ENCODE measurements around the gene CSAD. TPM values are rescaled to one million over a fixed set of nuclear protein-coding genes. Genes with fewer than 3 reads are reported as not detected.
A peak's percentile ranks its signal among the peaks of the same experiment; 100 is the strongest.

CSAD gene
- total RNA-seq, 1 donor, result 9.4 TPM

- peak; percentile 41 for DNase-seq (ENCODE audit: insufficient read length, low spot score, missing footprints)
- H3K4me3 ChIP-seq (ENCODE audit: insufficient read depth, low read length), result no peak overlapping the region
- H3K27me3 ChIP-seq (ENCODE audit: insufficient read depth, low read length), result no peaks in the 10 kb centered on the region
- peaks cover 18% of the 10 kb centered on the region for H3K36me3 ChIP-seq (ENCODE audit: insufficient read depth, low read length)
- no peak overlapping the region for H3K27ac ChIP-seq (ENCODE audit: low read depth, low read length)
- peaks cover 4% of the 10 kb centered on the region for H4K20me1 ChIP-seq (ENCODE audit: insufficient read depth, low read length)
- H3K79me2 ChIP-seq (ENCODE audit: insufficient read depth, low read length), result no peaks in the 10 kb centered on the region
- H3K4me2 ChIP-seq (ENCODE audit: insufficient read depth, low read length), result no peak overlapping the region
- no peak for TF ChIP-seq CTCF (IDR thresholded peaks at IDR 0.05; ENCODE audit: extremely low read depth, low read depth, low read length)
- no peaks in the 10 kb centered on the region for H3K9me3 ChIP-seq (ENCODE audit: low read depth, low read length)
- no peak overlapping the region for H2AFZ ChIP-seq (ENCODE audit: low read length)
- peaks cover 12% of the 10 kb centered on the region for H3K4me1 ChIP-seq (ENCODE audit: insufficient read depth, low read length)
Measured at GRCh38 chr12:53193040-53193439, 12.3 kb upstream of the CSAD start.

- peaks cover 12% of the 10 kb centered on the region for H3K4me1 ChIP-seq (ENCODE audit: insufficient read depth, low read length)
- no peak for DNase-seq (ENCODE audit: insufficient read length, low spot score, missing footprints)
- H2AFZ ChIP-seq (ENCODE audit: low read length), result no peak overlapping the region
- no peak overlapping the region for H3K4me3 ChIP-seq (ENCODE audit: insufficient read depth, low read length)
- H3K27ac ChIP-seq (ENCODE audit: low read depth, low read length), result no peak overlapping the region
- TF ChIP-seq CTCF (IDR thresholded peaks at IDR 0.05; ENCODE audit: extremely low read depth, low read depth, low read length), result no peak
- H3K36me3 ChIP-seq (ENCODE audit: insufficient read depth, low read length), result peaks cover 22% of the 10 kb centered on the region
- no peaks in the 10 kb centered on the region for H3K27me3 ChIP-seq (ENCODE audit: insufficient read depth, low read length)
- no peaks in the 10 kb centered on the region for H3K79me2 ChIP-seq (ENCODE audit: insufficient read depth, low read length)
- H4K20me1 ChIP-seq (ENCODE audit: insufficient read depth, low read length), result peaks cover 4% of the 10 kb centered on the region
- no peaks in the 10 kb centered on the region for H3K9me3 ChIP-seq (ENCODE audit: low read depth, low read length)
- no peak overlapping the region for H3K4me2 ChIP-seq (ENCODE audit: insufficient read depth, low read length)
Measured at GRCh38 chr12:53192531-53193021, 11.9 kb upstream of the CSAD start.

- H3K27me3 ChIP-seq (ENCODE audit: insufficient read depth, low read length), result no peaks in the 10 kb centered on the region
- no peaks in the 10 kb centered on the region for H3K79me2 ChIP-seq (ENCODE audit: insufficient read depth, low read length)
- H3K4me1 ChIP-seq (ENCODE audit: insufficient read depth, low read length), result peaks cover 12% of the 10 kb centered on the region
- H3K4me2 ChIP-seq (ENCODE audit: insufficient read depth, low read length), result no peak overlapping the region
- H3K27ac ChIP-seq (ENCODE audit: low read depth, low read length), result no peak overlapping the region
- no peak overlapping the region for H2AFZ ChIP-seq (ENCODE audit: low read length)
- no peak for TF ChIP-seq CTCF (IDR thresholded peaks at IDR 0.05; ENCODE audit: extremely low read depth, low read depth, low read length)
- no peaks in the 10 kb centered on the region for H3K9me3 ChIP-seq (ENCODE audit: low read depth, low read length)
- no peak overlapping the region for H3K4me3 ChIP-seq (ENCODE audit: insufficient read depth, low read length)
- DNase-seq (ENCODE audit: insufficient read length, low spot score, missing footprints), result peak; percentile 35
- H3K36me3 ChIP-seq (ENCODE audit: insufficient read depth, low read length), result peaks cover 28% of the 10 kb centered on the region
- peaks cover 4% of the 10 kb centered on the region for H4K20me1 ChIP-seq (ENCODE audit: insufficient read depth, low read length)
Measured at GRCh38 chr12:53191885-53192530, 11.3 kb upstream of the CSAD start.

GRCh38 chr12:53191096-53191884 is 10.6 kb upstream of the CSAD start:
- peak; percentile 84 for DNase-seq (ENCODE audit: insufficient read length, low spot score, missing footprints)

More at GRCh38 chr12:53191096-53191884, 10.6 kb upstream of the CSAD start:
- Histone ChIP-seq H3K4me1 (ENCODE audit: insufficient read depth, low read length) (peaks cover 9% of the 10 kb centered on the region), H2AFZ (ENCODE audit: low read length) (no peak overlapping the region), H3K4me2 (ENCODE audit: insufficient read depth, low read length) (no peak overlapping the region), H3K9me3 (ENCODE audit: low read depth, low read length) (no peaks in the 10 kb centered on the region), H3K4me3 (ENCODE audit: insufficient read depth, low read length) (no peak overlapping the region), H3K27ac (ENCODE audit: low read depth, low read length) (no peak overlapping the region), H3K79me2 (ENCODE audit: insufficient read depth, low read length) (no peaks in the 10 kb centered on the region), H3K27me3 (ENCODE audit: insufficient read depth, low read length) (no peaks in the 10 kb centered on the region), H3K36me3 (ENCODE audit: insufficient read depth, low read length) (peaks cover 35% of the 10 kb centered on the region), H4K20me1 (ENCODE audit: insufficient read depth, low read length) (peaks cover 4% of the 10 kb centered on the region)
- no peak for TF ChIP-seq CTCF (IDR thresholded peaks at IDR 0.05; ENCODE audit: extremely low read depth, low read depth, low read length)
